Suprapubic skin (tissue), 4 donors: ENCODE measurements around the gene ITGA2B.

Experiments used
- EP300 ChIP-seq: sonication (generic); formaldehyde crosslinking; IDR thresholded peaks from one replicate; pipeline ENCODE4 v1.6.1; 2017; ENCODE audit warnings: antibody characterized with exemption
- POLR2A ChIP-seq, 2 donors: fragments of 450-650 bp; IDR thresholded peaks; one replicate each; pipeline ENCODE4 v1.6.1; 2017; ENCODE audit warnings: antibody characterized with exemption in 2 of 2, mild to moderate bottlenecking in 2 of 2, moderate library complexity in 2 of 2
- POLR2AphosphoS5 ChIP-seq, 3 donors: sonication (generic); formaldehyde crosslinking; IDR thresholded peaks; one replicate each; pipeline ENCODE4 v1.6.1; 2017; ENCODE audit warnings: antibody characterized with exemption in 3 of 3
- TF ChIP-seq, protein P1 (sequence below), 2 donors: fragments of 200-600 bp in 1 of 2; fragments of 450-650 bp in 1 of 2; sonication (generic) in 1 of 2; IDR thresholded peaks; one replicate each; pipeline ENCODE4 v1.5.1; 2016 to 2019; ENCODE audit warnings: antibody characterized with exemption in 2 of 2, mild to moderate bottlenecking in 1 of 2, moderate library complexity in 1 of 2

DNA sequence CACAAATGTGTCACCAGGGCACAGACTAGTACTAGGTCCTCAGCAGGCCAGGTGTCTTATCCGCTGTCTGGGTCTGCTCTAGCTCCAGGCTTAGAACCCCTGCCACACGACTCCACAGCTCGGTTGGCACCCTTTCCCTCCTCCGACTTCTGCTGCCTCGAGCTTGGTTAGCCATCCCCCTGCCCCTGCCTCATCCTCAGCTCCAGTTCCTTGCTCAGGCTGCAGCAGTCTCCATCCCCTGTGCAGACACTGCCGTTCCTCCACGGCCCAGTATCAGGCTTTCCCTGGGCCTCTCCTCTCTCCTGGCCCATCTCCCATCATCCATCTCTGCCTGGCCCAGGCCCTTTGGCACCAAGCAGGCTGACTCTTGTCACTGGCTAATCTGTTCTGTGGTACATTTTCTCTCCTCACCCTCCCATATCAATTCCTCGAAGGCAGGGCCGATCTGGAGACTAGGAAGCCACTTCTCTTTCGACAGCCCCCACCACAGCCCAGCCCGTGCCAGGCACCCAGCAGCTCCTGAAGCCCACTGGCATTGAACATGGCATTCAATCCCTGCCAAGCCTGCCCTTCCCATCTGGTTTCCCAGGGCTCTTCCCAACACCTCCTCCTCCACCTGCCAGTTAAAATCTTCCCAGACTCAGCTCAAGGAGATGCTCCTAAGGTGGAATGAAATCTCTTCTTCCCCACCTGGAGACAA is 45.8 kb downstream of the ITGA2B start:
- TF ChIP-seq POLR2A (IDR thresholded peaks at IDR 0.05) (no peak), POLR2AphosphoS5 (IDR thresholded peaks at IDR 0.05) (no peak), EP300 (no peak)
- TF ChIP-seq, protein P1, sequence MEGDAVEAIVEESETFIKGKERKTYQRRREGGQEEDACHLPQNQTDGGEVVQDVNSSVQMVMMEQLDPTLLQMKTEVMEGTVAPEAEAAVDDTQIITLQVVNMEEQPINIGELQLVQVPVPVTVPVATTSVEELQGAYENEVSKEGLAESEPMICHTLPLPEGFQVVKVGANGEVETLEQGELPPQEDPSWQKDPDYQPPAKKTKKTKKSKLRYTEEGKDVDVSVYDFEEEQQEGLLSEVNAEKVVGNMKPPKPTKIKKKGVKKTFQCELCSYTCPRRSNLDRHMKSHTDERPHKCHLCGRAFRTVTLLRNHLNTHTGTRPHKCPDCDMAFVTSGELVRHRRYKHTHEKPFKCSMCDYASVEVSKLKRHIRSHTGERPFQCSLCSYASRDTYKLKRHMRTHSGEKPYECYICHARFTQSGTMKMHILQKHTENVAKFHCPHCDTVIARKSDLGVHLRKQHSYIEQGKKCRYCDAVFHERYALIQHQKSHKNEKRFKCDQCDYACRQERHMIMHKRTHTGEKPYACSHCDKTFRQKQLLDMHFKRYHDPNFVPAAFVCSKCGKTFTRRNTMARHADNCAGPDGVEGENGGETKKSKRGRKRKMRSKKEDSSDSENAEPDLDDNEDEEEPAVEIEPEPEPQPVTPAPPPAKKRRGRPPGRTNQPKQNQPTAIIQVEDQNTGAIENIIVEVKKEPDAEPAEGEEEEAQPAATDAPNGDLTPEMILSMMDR (IDR thresholded peaks at IDR 0.05): no peak
